Cardiac fibroblast (primary cell): ENCODE data around the gene TLE5.

Experiments
- DNase-seq, 2 donors: peaks; one replicate each; pipeline versions ENCODE4 v3.0.0 to v3.0.0-alpha.2; 2010; ENCODE audit warnings: low read depth in 2 of 2
- H3K4me3 ChIP-seq, 2 donors: replicated peaks in 1 of 2; 1 replicate in 1 of 2; 2 replicates in 1 of 2; pipeline ENCODE4 v1.5.1; 2011; ENCODE audit warnings: low read depth in 2 of 2, low read length in 2 of 2, mild to moderate bottlenecking in 2 of 2, moderate library complexity in 1 of 2
- CTCF ChIP-seq: IDR thresholded peaks from one replicate; pipeline ENCODE4 v1.5.1; 2011; ENCODE audit warnings: low read depth, mild to moderate bottlenecking, low read length, inconsistent platforms

Gene TLE5

DNA sequence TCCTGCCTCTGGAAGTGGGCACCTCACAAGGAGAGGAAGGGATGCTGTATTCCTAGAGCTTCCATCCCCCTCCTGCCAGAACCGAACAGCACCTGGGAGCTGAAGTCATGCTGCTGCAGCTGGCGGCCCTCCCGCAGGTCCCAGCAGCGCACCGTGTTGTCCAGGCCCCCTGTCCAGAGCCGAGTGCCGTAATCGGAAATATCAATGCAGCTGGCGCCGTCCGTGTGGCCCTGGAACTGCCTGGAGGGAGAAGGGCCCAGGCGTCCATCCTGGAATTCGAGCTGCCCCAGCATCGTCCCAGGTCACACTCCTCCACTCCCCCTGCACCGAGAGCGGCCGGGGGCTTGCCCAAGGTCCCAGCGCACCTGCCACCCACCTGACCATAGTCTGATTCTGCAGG, 57.0 kb downstream of the TLE5 start:
- no peak for DNase-seq
- H3K4me3 ChIP-seq: no peak overlapping the region
- no peak for TF ChIP-seq CTCF

- TF ChIP-seq CTCF: no peak
- H3K4me3 ChIP-seq: no peak overlapping the region
- DNase-seq: no peak
Measured at GRCh38 chr19:3004522-3004921, 57.8 kb downstream of the TLE5 start.

GRCh38 chr19:3003046-3003445, 59.2 kb downstream of the TLE5 start:
- TF ChIP-seq CTCF: no peak
- H3K4me3 ChIP-seq: no peak overlapping the region
- no peak for DNase-seq
